WTC11 (cell line): Measurements from ENCODE around the gene ADRA2C. TPM values are rescaled to one million over a fixed set of nuclear protein-coding genes. Genes with fewer than 3 reads are reported as not detected.
A peak's percentile ranks its signal among the peaks of the same experiment; 100 is the strongest.

Source experiments
- AR ChIP-seq: fragments of 250-450 bp; sonication (Bioruptor Pico); IDR thresholded peaks from 2 replicates; pipeline ENCODE4 v1.9.0; 2021; ENCODE audit warnings: mild to moderate bottlenecking
- ATF3 ChIP-seq: sonication (generic); formaldehyde crosslinking; conservative IDR thresholded peaks from 2 replicates; pipeline ENCODE4 v1.8.1; 2022; ENCODE audit warnings: mild to moderate bottlenecking, missing genetic modification reagents
- ATF6 ChIP-seq: sonication (generic); formaldehyde crosslinking; IDR thresholded peaks from 2 replicates; pipeline ENCODE4 v1.8.1; 2023; ENCODE audit warnings: mild to moderate bottlenecking, missing genetic modification reagents
- CDX4 ChIP-seq: fragments of 250-450 bp; sonication (Bioruptor Pico); IDR thresholded peaks from 2 replicates; pipeline ENCODE4 v1.9.0; 2021; ENCODE audit warnings: moderate library complexity, mild to moderate bottlenecking, inconsistent platforms, borderline replicate concordance
- ERG ChIP-seq: fragments of 250-450 bp; sonication (Bioruptor Pico); IDR thresholded peaks from 2 replicates; pipeline ENCODE4 v1.8.0; 2021; ENCODE audit warnings: mild to moderate bottlenecking
- FOXK1 ChIP-seq: sonication (generic); formaldehyde crosslinking; IDR thresholded peaks from 2 replicates; pipeline ENCODE4 v1.8.0; 2022; ENCODE audit warnings: mild to moderate bottlenecking, moderate library complexity, missing genetic modification reagents
- JAZF1 ChIP-seq: fragments of 250-450 bp; sonication (Bioruptor Pico); IDR thresholded peaks from 2 replicates; pipeline ENCODE4 v1.9.0; 2021; ENCODE audit warnings: moderate library complexity, mild to moderate bottlenecking, inconsistent platforms
- MAX ChIP-seq: sonication (generic); formaldehyde crosslinking; IDR thresholded peaks from 2 replicates; pipeline ENCODE4 v1.8.0; 2022; ENCODE audit warnings: mild to moderate bottlenecking, missing genetic modification reagents
- MLX ChIP-seq: sonication (generic); formaldehyde crosslinking; IDR thresholded peaks from 2 replicates; pipeline ENCODE4 v1.8.1; 2023; ENCODE audit warnings: mild to moderate bottlenecking, missing genetic modification reagents, moderate library complexity
- MXD4 ChIP-seq: fragments of 250-450 bp; sonication (Bioruptor Pico); IDR thresholded peaks from 2 replicates; pipeline ENCODE4 v1.8.0; 2021; ENCODE audit warnings: mild to moderate bottlenecking, moderate library complexity, borderline replicate concordance
- MYBL2 ChIP-seq: sonication (generic); formaldehyde crosslinking; IDR thresholded peaks from 2 replicates; pipeline ENCODE4 v1.8.1; 2023; ENCODE audit warnings: mild to moderate bottlenecking, moderate library complexity, missing genetic modification reagents
- NR2C2 ChIP-seq: sonication (generic); formaldehyde crosslinking; IDR thresholded peaks from 2 replicates; pipeline ENCODE4 v1.8.0; 2022; ENCODE audit warnings: mild to moderate bottlenecking, missing genetic modification reagents
- RELA ChIP-seq: sonication (generic); formaldehyde crosslinking; IDR thresholded peaks from 2 replicates; pipeline ENCODE4 v1.8.1; 2022; ENCODE audit warnings: missing genetic modification reagents, mild to moderate bottlenecking, borderline replicate concordance
- RORB ChIP-seq: fragments of 250-450 bp; sonication (Bioruptor Pico); IDR thresholded peaks from 2 replicates; pipeline ENCODE4 v1.9.0; 2021; ENCODE audit warnings: mild to moderate bottlenecking
- SMAD3 ChIP-seq: sonication (generic); formaldehyde crosslinking; IDR thresholded peaks from 2 replicates; pipeline ENCODE4 v1.8.0; 2022; ENCODE audit warnings: missing genetic modification reagents, mild to moderate bottlenecking, borderline replicate concordance
- SOX15 ChIP-seq: fragments of 250-450 bp; sonication (Bioruptor Pico); IDR thresholded peaks from 2 replicates; pipeline ENCODE4 v1.9.0; 2021; ENCODE audit warnings: mild to moderate bottlenecking
- STAT6 ChIP-seq: sonication (generic); formaldehyde crosslinking; conservative IDR thresholded peaks from 2 replicates; pipeline ENCODE4 v1.8.1; 2023; ENCODE audit warnings: mild to moderate bottlenecking, low read depth, missing genetic modification reagents, moderate library complexity
- ZBTB21 ChIP-seq: sonication (generic); formaldehyde crosslinking; IDR thresholded peaks from 2 replicates; pipeline ENCODE4 v1.8.1; 2023; ENCODE audit warnings: mild to moderate bottlenecking, missing genetic modification reagents, borderline replicate concordance
- ZBTB43 ChIP-seq: sonication (generic); formaldehyde crosslinking; IDR thresholded peaks from 2 replicates; pipeline ENCODE4 v1.8.1; 2023; ENCODE audit warnings: mild to moderate bottlenecking, missing genetic modification reagents
- ZNF219 ChIP-seq: sonication (generic); formaldehyde crosslinking; IDR thresholded peaks from 2 replicates; pipeline ENCODE4 v1.8.0; 2023; ENCODE audit warnings: missing genetic modification reagents, mild to moderate bottlenecking, borderline replicate concordance
- ZNF281 ChIP-seq: sonication (generic); formaldehyde crosslinking; IDR thresholded peaks from 2 replicates; pipeline ENCODE4 v1.8.0; 2023; ENCODE audit warnings: mild to moderate bottlenecking, missing genetic modification reagents
- ZNF416 ChIP-seq: fragments of 250-450 bp; sonication (Bioruptor Pico); IDR thresholded peaks from 2 replicates; pipeline ENCODE4 v1.9.0; 2021; ENCODE audit warnings: mild to moderate bottlenecking, inconsistent platforms
- ZNF423 ChIP-seq: fragments of 250-450 bp; sonication (Bioruptor Pico); IDR thresholded peaks from 2 replicates; pipeline ENCODE4 v2.1.2; 2022; ENCODE audit warnings: mild to moderate bottlenecking, moderate library complexity
- total RNA-seq: library from RNA; stranded (reverse); gene quantifications from 3 replicates; pipeline ENCODE4 v1.2.3, GENCODE V29; 2021

The ADRA2C gene
- total RNA-seq, 1 experiment from 2014 or later = 21.8 TPM

- TF ChIP-seq ZBTB43 (CRISPR knock-in tag) (peak; percentile 95), ERG (CRISPR knock-in tag) (peak; percentile 38; the same call in 1 of the 2 replicates), ATF3 (CRISPR knock-in tag) (0 out of 2 replicates have a peak, but pooled peaks have one; percentile 73), JAZF1 (CRISPR knock-in tag) (no peak), STAT6 (no peak), SOX15 (no peak), RELA (CRISPR knock-in tag) (peak; percentile 95; the same call in 1 of the 2 replicates), ZNF219 (CRISPR knock-in tag) (peak; percentile 92; the same call in 1 of the 2 replicates), ZBTB21 (CRISPR knock-in tag) (peak; percentile 87), SMAD3 (peak; percentile 92; the same call in 1 of the 2 replicates), ZNF423 (CRISPR knock-in tag) (no peak), FOXK1 (CRISPR knock-in tag) (peak; percentile 94), RORB (CRISPR knock-in tag) (no peak), ATF6 (CRISPR knock-in tag) (no peak), ZNF281 (CRISPR knock-in tag) (peak; percentile 95), MAX (CRISPR knock-in tag) (peak; percentile 99), MYBL2 (CRISPR knock-in tag) (peak; percentile 97), CDX4 (no peak), AR (CRISPR knock-in tag) (no peak), ZNF416 (CRISPR knock-in tag) (no peak), NR2C2 (CRISPR knock-in tag) (peak; percentile 67; the same call in 1 of the 2 replicates), MLX (peak; percentile 66; the same call in 1 of the 2 replicates), MXD4 (CRISPR knock-in tag) (no peak)
Measured at GRCh38 chr4:3766785-3767569, 792 bp downstream of the ADRA2C start (continued).
